ENCODE data around the gene ADK.
"Not testable (repeated sequence)": the region's sequence is repeated elsewhere in the genome, so short reads cannot be mapped to it uniquely, and the experiment has no call there.

The ADK gene

GRCh38 chr10:74139981-74140380 lies 11.0 kb upstream of the ADK start:
- Histone ChIP-seq H3K36me3 (ENCODE audit: control insufficient read depth, insufficient read depth, low read length) (peaks cover 12% of the 10 kb centered on the region), H3K4me1 (ENCODE audit: control insufficient read depth, insufficient read depth, low read length) (no peaks in the 10 kb centered on the region), H3K4me3 (ENCODE audit: insufficient read depth, low read depth, low read length) (no peak overlapping the region), H3K9me3 (ENCODE audit: control insufficient read depth, low read length) (no peaks in the 10 kb centered on the region), H3K27me3 (ENCODE audit: control insufficient read depth, insufficient read depth, low read length, poor library complexity, severe bottlenecking) (no peaks in the 10 kb centered on the region), H3K27ac (ENCODE audit: insufficient read depth, low read depth, low read length, poor library complexity, severe bottlenecking) (no peak overlapping the region)
- WGBS, 2 experiments, result 95 to 96% methylated on average over 18 of the region's 18 CpGs

DNA sequence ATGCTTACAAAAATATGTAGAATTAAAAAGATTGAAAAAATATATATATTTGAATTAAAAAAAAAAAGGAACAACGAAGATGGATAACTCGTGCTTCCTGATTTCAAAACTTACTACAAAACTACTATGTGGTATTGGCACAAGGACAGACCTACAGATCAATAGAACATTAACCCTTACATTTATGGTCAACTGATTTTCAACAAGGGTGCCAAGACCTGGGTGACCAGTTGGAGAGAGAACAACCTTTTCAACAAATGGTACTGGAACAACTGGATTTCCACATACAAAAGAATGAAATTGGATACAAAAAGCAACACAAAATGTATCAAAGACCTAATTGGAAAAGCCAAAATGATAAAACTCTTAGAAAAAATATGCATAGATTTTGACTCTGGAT lies 10.5 kb upstream of the ADK start:
- Histone ChIP-seq H3K4me1 (ENCODE audit: control insufficient read depth, insufficient read depth, low read length) (no peaks in the 10 kb centered on the region), H3K36me3 (ENCODE audit: control insufficient read depth, insufficient read depth, low read length) (peaks cover 12% of the 10 kb centered on the region), H3K9me3 (ENCODE audit: control insufficient read depth, low read length) (no peaks in the 10 kb centered on the region), H3K27ac (ENCODE audit: insufficient read depth, low read depth, low read length, poor library complexity, severe bottlenecking) (no peak overlapping the region), H3K4me3 (ENCODE audit: insufficient read depth, low read depth, low read length) (no peak overlapping the region), H3K27me3 (ENCODE audit: control insufficient read depth, insufficient read depth, low read length, poor library complexity, severe bottlenecking) (no peaks in the 10 kb centered on the region)
- WGBS, 2 experiments, result 100% methylated on average over 1 to 2 of the region's 2 CpGs

DNA sequence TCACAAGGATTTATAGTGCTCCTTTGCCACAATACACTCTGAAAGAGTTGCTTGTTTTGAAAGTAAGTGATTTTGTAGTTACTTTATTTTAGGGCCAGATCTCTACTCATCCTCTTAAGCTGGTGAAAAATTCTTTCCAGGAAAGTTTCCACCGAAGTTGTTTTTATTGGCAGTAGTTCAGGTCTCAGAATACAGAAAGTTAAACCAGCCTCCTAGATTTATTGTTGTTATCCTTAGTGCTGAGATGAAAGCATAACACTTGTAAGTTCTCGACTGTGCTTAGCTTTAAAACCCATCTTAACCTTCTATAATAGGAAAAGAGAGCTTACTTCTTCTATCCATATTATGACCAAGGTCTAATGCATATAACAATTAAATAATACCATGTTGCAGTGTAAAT lies 5.9 kb upstream of the ADK start:
- H3K27ac ChIP-seq (ENCODE audit: insufficient read depth, low read depth, low read length, poor library complexity, severe bottlenecking), result no peak overlapping the region
- H3K9me3 ChIP-seq (ENCODE audit: control insufficient read depth, low read length), result no peaks in the 10 kb centered on the region
- no peaks in the 10 kb centered on the region for H3K36me3 ChIP-seq (ENCODE audit: control insufficient read depth, insufficient read depth, low read length)
- WGBS, 2 experiments, result 96 to 100% methylated on average over 1 of the region's 2 CpGs
- H3K4me1 ChIP-seq (ENCODE audit: control insufficient read depth, insufficient read depth, low read length), result no peaks in the 10 kb centered on the region
- H3K27me3 ChIP-seq (ENCODE audit: control insufficient read depth, insufficient read depth, low read length, poor library complexity, severe bottlenecking), result no peaks in the 10 kb centered on the region
- no peak overlapping the region for H3K4me3 ChIP-seq (ENCODE audit: insufficient read depth, low read depth, low read length)

DNA sequence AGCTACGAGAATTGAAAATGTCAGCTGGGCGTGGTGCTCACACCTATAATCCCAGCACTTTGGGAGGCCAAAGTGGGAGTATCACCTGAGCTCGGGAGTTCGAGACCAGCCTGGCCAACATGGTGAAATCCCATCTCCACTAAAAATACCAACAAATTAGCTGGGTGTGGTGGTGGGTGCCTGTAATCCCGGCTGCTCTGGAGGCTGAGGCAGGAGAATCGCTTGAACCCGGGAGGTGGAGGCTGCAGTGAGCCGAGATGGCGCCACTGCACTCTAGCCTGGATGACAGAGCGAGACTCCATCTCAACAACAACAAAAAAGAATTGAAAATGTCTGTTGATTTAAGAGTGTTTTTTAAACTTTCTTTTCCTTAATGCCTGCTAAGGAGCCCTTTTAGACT lies 4.0 kb upstream of the ADK start:
- not testable (repeated sequence) for H3K27me3 ChIP-seq (ENCODE audit: control insufficient read depth, insufficient read depth, low read length, poor library complexity, severe bottlenecking); H3K36me3 ChIP-seq (ENCODE audit: control insufficient read depth, insufficient read depth, low read length); H3K4me1 ChIP-seq (ENCODE audit: control insufficient read depth, insufficient read depth, low read length); H3K9me3 ChIP-seq (ENCODE audit: control insufficient read depth, low read length); H3K4me3 ChIP-seq (ENCODE audit: insufficient read depth, low read depth, low read length); H3K27ac ChIP-seq (ENCODE audit: insufficient read depth, low read depth, low read length, poor library complexity, severe bottlenecking)
- 93 to 98% methylated on average over 9 to 10 of the region's 10 CpGs for WGBS, 2 experiments

DNA sequence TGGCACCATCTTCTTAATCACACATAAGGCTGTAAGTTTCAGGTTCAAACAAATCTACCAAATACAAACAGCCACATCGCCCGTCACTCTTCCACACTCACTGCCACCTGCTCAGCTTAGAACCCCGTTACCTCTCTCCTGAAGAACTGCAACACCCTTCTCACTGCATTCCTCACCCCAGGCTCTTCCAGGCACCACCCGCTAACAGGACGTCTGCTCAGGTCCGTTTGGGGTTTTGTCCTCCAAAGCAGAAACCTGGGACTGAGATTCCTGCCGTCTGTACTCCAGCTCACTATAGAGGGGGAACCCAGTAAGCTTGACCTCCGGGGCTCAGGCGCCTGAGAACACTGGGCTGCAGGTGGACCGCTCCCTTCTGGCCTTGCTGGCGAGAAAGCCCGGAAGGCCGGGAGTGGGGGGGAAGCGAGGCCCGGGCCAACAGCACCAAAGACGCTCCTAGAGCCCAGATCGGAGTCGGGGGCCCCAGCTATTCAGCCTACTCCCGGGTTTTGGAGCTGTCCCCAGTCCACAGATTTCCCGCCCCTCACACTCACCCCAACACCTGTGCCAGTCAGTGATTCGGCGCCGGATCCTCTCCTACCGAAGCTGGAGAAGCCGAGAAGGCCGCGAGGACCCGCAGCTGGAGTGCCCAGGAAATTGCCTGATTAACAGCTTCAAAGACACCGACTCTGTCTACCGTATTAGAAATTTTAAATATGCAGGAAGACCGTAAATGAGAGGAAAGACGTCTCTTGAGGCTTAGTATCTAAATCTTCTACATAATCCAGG lies 624 bp upstream of the ADK start, which contains the start of gene AP3M1:
Gene AP3M1, minus strand, starts transcription at position 625 of the 786 bp plus-strand sequence. CDS start 12,449 bp downstream, outside the sequence.
- H3K27ac ChIP-seq (ENCODE audit: insufficient read depth, low read depth, low read length, poor library complexity, severe bottlenecking), result peak within 1 kb of the TSS; percentile 95
- no peaks in the 10 kb centered on the region for H3K27me3 ChIP-seq (ENCODE audit: control insufficient read depth, insufficient read depth, low read length, poor library complexity, severe bottlenecking)
- 0 to 1% methylated on average over 32 of the region's 32 CpGs for WGBS, 2 experiments
- H3K4me1 ChIP-seq (ENCODE audit: control insufficient read depth, insufficient read depth, low read length), result peaks cover 5% of the 10 kb centered on the region
- no peaks in the 10 kb centered on the region for H3K36me3 ChIP-seq (ENCODE audit: control insufficient read depth, insufficient read depth, low read length)
- peak within 1 kb of the TSS; percentile 88 for H3K4me3 ChIP-seq (ENCODE audit: insufficient read depth, low read depth, low read length)
- no peaks in the 10 kb centered on the region for H3K9me3 ChIP-seq (ENCODE audit: control insufficient read depth, low read length)

- peaks cover 5% of the 10 kb centered on the region for H3K4me1 ChIP-seq (ENCODE audit: control insufficient read depth, insufficient read depth, low read length)
- H3K9me3 ChIP-seq (ENCODE audit: control insufficient read depth, low read length), result no peaks in the 10 kb centered on the region
- H3K4me3 ChIP-seq (ENCODE audit: insufficient read depth, low read depth, low read length), result peak overlapping the region; percentile 88
- no peaks in the 10 kb centered on the region for H3K36me3 ChIP-seq (ENCODE audit: control insufficient read depth, insufficient read depth, low read length)
- peak overlapping the region; percentile 76 for H3K27ac ChIP-seq (ENCODE audit: insufficient read depth, low read depth, low read length, poor library complexity, severe bottlenecking)
- H3K27me3 ChIP-seq (ENCODE audit: control insufficient read depth, insufficient read depth, low read length, poor library complexity, severe bottlenecking), result no peaks in the 10 kb centered on the region
- 13 to 25% methylated on average over 4 to 5 of the region's 5 CpGs for WGBS, 2 experiments
Observed at GRCh38 chr10:74151879-74152722, 1.1 kb downstream of the ADK start.

- peaks cover 5% of the 10 kb centered on the region for H3K4me1 ChIP-seq (ENCODE audit: control insufficient read depth, insufficient read depth, low read length)
- no peaks in the 10 kb centered on the region for H3K27me3 ChIP-seq (ENCODE audit: control insufficient read depth, insufficient read depth, low read length, poor library complexity, severe bottlenecking)
- 85 to 91% methylated on average over 4 of the region's 4 CpGs for WGBS, 2 experiments
- H3K36me3 ChIP-seq (ENCODE audit: control insufficient read depth, insufficient read depth, low read length), result no peaks in the 10 kb centered on the region
- H3K27ac ChIP-seq (ENCODE audit: insufficient read depth, low read depth, low read length, poor library complexity, severe bottlenecking), result no peak overlapping the region
- H3K9me3 ChIP-seq (ENCODE audit: control insufficient read depth, low read length), result no peaks in the 10 kb centered on the region
- no peak overlapping the region for H3K4me3 ChIP-seq (ENCODE audit: insufficient read depth, low read depth, low read length)
Observed at GRCh38 chr10:74153123-74153522, 2.1 kb downstream of the ADK start.

GRCh38 chr10:74153676-74154075 lies 2.7 kb downstream of the ADK start:
- Histone ChIP-seq H3K36me3 (ENCODE audit: control insufficient read depth, insufficient read depth, low read length) (no peaks in the 10 kb centered on the region), H3K4me1 (ENCODE audit: control insufficient read depth, insufficient read depth, low read length) (peaks cover 5% of the 10 kb centered on the region), H3K4me3 (ENCODE audit: insufficient read depth, low read depth, low read length) (no peak overlapping the region), H3K27me3 (ENCODE audit: control insufficient read depth, insufficient read depth, low read length, poor library complexity, severe bottlenecking) (no peaks in the 10 kb centered on the region), H3K9me3 (ENCODE audit: control insufficient read depth, low read length) (no peaks in the 10 kb centered on the region), H3K27ac (ENCODE audit: insufficient read depth, low read depth, low read length, poor library complexity, severe bottlenecking) (no peak overlapping the region)
- WGBS, 2 experiments, result 89 to 94% methylated on average over 4 of the region's 4 CpGs

DNA sequence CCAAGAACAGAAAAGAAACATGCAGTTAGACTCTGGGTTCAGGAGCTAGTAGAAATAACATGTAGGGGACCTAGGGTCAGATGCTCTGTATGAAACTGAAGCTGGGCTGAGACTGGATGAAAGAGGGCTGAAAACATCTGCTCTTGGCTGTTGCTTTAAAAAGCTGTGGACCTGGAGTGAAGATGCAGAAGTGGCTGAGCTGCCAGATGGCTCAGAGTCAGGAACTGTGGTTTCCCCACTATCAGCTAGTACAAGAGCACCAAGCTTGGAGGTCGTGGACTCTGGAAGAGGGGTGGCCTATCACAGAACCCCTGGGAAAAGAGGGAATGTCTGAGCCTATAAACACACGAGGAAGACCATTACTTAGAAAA lies 5.9 kb downstream of the ADK start:
- Histone ChIP-seq H3K9me3 (ENCODE audit: control insufficient read depth, low read length) (no peaks in the 10 kb centered on the region), H3K4me3 (ENCODE audit: insufficient read depth, low read depth, low read length) (no peak overlapping the region), H3K4me1 (ENCODE audit: control insufficient read depth, insufficient read depth, low read length) (peaks cover 5% of the 10 kb centered on the region), H3K36me3 (ENCODE audit: control insufficient read depth, insufficient read depth, low read length) (no peaks in the 10 kb centered on the region), H3K27me3 (ENCODE audit: control insufficient read depth, insufficient read depth, low read length, poor library complexity, severe bottlenecking) (no peaks in the 10 kb centered on the region), H3K27ac (ENCODE audit: insufficient read depth, low read depth, low read length, poor library complexity, severe bottlenecking) (no peak overlapping the region)
- WGBS, 2 experiments, result 91 to 92% methylated on average over 1 to 2 of the region's 2 CpGs

DNA sequence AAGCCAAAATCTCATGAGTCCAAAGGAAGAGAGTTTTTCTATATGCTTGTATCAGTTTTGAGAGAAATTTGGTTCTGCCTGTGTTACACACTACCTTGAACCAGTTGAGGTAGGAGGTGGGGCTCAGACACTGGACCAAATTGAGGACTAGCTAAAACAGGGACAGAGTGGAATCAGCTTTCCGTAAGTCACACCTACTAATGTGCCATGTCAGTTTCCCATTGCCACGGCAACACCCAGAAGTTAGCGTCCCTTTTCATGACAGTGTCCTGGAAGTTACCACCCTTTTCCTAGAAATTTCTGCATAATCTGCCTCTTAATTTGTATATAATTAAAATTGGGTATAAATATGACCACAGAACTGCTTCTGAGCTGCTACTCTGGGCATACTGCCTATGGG lies 9.0 kb downstream of the ADK start:
- no peak overlapping the region for H3K27ac ChIP-seq (ENCODE audit: insufficient read depth, low read depth, low read length, poor library complexity, severe bottlenecking)
- H3K4me1 ChIP-seq (ENCODE audit: control insufficient read depth, insufficient read depth, low read length), result no peaks in the 10 kb centered on the region
- 89 to 94% methylated on average over 3 of the region's 3 CpGs for WGBS, 2 experiments
- no peaks in the 10 kb centered on the region for H3K9me3 ChIP-seq (ENCODE audit: control insufficient read depth, low read length)
- H3K27me3 ChIP-seq (ENCODE audit: control insufficient read depth, insufficient read depth, low read length, poor library complexity, severe bottlenecking), result no peaks in the 10 kb centered on the region
- no peaks in the 10 kb centered on the region for H3K36me3 ChIP-seq (ENCODE audit: control insufficient read depth, insufficient read depth, low read length)
- H3K4me3 ChIP-seq (ENCODE audit: insufficient read depth, low read depth, low read length), result no peak overlapping the region
